ENCODE measurements around the gene TPPP2. TPM values are rescaled to one million over a fixed set of nuclear protein-coding genes. Genes with fewer than 3 reads are reported as not detected.

The TPPP2 gene
- total RNA-seq, 1 experiment from 2014 or later, result 0.35 TPM

GRCh38 chr14:20997564-20997963, 32.5 kb upstream of the TPPP2 start:
- peaks cover 18% of the 10 kb centered on the region for H3K4me1 Mint-ChIP-seq
- ChIA-PET CTCF (interaction anchor here (0.6 to 5.6 kb wide), 14 partner anchors 8 to 171 kb away, joined by 3 to 78 read pairs (median 5); partner anchors contain the start of gene ARHGEF40), POLR2A (interaction anchor here (0.6 to 1.3 kb wide), 5 partner anchors 17 to 196 kb away, joined by 3 to 8 read pairs (median 4); no protein-coding TSS in a partner anchor)
- DNase-seq (ENCODE audit: low spot score) (no peak), ATAC-seq (no peak)
- no peaks in the 10 kb centered on the region; the same call in 1 of the 2 replicates for H3K27me3 Mint-ChIP-seq (ENCODE audit: low read depth)
- H3K4me3 Mint-ChIP-seq, result no peak overlapping the region
- no peaks in the 10 kb centered on the region for H3K9me3 Mint-ChIP-seq
- H3K36me3 Mint-ChIP-seq, result peaks cover 41% of the 10 kb centered on the region
- TF ChIP-seq TEAD4 (CRISPR knock-in tag; IDR thresholded peaks at IDR 0.05) (no peak), ELF4 (CRISPR knock-in tag; IDR thresholded peaks at IDR 0.05; ENCODE audit: low read depth) (no peak), OVOL2 (CRISPR knock-in tag; IDR thresholded peaks at IDR 0.05; ENCODE audit: borderline replicate concordance) (no peak), JAZF1 (CRISPR knock-in tag; IDR thresholded peaks at IDR 0.05) (no peak), ZNF396 (CRISPR knock-in tag; IDR thresholded peaks at IDR 0.05; ENCODE audit: borderline replicate concordance) (no peak), PRDM15 (CRISPR knock-in tag; IDR thresholded peaks at IDR 0.05) (no peak), PRRX2 (CRISPR knock-in tag; IDR thresholded peaks at IDR 0.05) (no peak), ZNF416 (CRISPR knock-in tag; IDR thresholded peaks at IDR 0.05) (no peak), NR2C2 (CRISPR knock-in tag; IDR thresholded peaks at IDR 0.05) (no peak), MAX (CRISPR knock-in tag; IDR thresholded peaks at IDR 0.05) (no peak), USF1 (CRISPR knock-in tag; IDR thresholded peaks at IDR 0.05) (no peak)
- TF ChIP-seq, protein P1, sequence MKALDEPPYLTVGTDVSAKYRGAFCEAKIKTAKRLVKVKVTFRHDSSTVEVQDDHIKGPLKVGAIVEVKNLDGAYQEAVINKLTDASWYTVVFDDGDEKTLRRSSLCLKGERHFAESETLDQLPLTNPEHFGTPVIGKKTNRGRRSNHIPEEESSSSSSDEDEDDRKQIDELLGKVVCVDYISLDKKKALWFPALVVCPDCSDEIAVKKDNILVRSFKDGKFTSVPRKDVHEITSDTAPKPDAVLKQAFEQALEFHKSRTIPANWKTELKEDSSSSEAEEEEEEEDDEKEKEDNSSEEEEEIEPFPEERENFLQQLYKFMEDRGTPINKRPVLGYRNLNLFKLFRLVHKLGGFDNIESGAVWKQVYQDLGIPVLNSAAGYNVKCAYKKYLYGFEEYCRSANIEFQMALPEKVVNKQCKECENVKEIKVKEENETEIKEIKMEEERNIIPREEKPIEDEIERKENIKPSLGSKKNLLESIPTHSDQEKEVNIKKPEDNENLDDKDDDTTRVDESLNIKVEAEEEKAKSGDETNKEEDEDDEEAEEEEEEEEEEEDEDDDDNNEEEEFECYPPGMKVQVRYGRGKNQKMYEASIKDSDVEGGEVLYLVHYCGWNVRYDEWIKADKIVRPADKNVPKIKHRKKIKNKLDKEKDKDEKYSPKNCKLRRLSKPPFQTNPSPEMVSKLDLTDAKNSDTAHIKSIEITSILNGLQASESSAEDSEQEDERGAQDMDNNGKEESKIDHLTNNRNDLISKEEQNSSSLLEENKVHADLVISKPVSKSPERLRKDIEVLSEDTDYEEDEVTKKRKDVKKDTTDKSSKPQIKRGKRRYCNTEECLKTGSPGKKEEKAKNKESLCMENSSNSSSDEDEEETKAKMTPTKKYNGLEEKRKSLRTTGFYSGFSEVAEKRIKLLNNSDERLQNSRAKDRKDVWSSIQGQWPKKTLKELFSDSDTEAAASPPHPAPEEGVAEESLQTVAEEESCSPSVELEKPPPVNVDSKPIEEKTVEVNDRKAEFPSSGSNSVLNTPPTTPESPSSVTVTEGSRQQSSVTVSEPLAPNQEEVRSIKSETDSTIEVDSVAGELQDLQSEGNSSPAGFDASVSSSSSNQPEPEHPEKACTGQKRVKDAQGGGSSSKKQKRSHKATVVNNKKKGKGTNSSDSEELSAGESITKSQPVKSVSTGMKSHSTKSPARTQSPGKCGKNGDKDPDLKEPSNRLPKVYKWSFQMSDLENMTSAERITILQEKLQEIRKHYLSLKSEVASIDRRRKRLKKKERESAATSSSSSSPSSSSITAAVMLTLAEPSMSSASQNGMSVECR (CRISPR knock-in tag; IDR thresholded peaks at IDR 0.05; ENCODE audit: borderline replicate concordance), result no peak
- TF ChIP-seq, protein P2, sequence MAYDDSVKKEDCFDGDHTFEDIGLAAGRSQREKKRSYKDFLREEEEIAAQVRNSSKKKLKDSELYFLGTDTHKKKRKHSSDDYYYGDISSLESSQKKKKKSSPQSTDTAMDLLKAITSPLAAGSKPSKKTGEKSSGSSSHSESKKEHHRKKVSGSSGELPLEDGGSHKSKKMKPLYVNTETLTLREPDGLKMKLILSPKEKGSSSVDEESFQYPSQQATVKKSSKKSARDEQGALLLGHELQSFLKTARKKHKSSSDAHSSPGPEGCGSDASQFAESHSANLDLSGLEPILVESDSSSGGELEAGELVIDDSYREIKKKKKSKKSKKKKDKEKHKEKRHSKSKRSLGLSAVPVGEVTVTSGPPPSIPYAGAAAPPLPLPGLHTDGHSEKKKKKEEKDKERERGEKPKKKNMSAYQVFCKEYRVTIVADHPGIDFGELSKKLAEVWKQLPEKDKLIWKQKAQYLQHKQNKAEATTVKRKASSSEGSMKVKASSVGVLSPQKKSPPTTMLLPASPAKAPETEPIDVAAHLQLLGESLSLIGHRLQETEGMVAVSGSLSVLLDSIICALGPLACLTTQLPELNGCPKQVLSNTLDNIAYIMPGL (CRISPR knock-in tag; IDR thresholded peaks at IDR 0.05), result no peak
- peak overlapping the region; percentile 78 for H3K27ac Mint-ChIP-seq

DNA sequence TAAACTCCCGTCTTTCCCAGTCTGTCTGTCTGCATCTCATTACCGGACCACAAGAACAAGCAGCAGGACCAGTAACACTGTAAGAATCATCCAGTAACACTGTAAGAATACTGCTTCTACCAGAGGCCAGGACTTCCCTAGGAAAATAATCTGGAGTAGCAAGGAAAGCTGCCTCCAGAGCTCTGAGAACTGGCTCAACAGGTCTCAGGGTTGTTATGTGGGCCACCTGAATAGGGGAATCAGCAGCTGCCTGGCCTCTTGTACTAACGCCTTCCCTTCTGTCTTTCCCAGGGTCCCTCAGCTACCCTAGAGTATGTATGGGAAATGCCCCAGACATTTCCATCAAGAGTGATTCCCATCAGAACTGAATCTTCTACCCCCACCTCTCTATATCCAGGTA, 31.9 kb upstream of the TPPP2 start:
- POLR2A ChIA-PET, result interaction anchor here (1.0 to 1.3 kb wide), 3 partner anchors 16 to 96 kb away, joined by 3 to 4 read pairs (median 3); no protein-coding TSS in a partner anchor
- peaks cover 18% of the 10 kb centered on the region for H3K4me1 Mint-ChIP-seq
- no peak for TF ChIP-seq ZNF263 (CRISPR knock-in tag; IDR thresholded peaks at IDR 0.05; ENCODE audit: low read depth)
- TF ChIP-seq ELF4 (CRISPR knock-in tag; IDR thresholded peaks at IDR 0.05; ENCODE audit: low read depth), result no peak
- TF ChIP-seq, protein P3, sequence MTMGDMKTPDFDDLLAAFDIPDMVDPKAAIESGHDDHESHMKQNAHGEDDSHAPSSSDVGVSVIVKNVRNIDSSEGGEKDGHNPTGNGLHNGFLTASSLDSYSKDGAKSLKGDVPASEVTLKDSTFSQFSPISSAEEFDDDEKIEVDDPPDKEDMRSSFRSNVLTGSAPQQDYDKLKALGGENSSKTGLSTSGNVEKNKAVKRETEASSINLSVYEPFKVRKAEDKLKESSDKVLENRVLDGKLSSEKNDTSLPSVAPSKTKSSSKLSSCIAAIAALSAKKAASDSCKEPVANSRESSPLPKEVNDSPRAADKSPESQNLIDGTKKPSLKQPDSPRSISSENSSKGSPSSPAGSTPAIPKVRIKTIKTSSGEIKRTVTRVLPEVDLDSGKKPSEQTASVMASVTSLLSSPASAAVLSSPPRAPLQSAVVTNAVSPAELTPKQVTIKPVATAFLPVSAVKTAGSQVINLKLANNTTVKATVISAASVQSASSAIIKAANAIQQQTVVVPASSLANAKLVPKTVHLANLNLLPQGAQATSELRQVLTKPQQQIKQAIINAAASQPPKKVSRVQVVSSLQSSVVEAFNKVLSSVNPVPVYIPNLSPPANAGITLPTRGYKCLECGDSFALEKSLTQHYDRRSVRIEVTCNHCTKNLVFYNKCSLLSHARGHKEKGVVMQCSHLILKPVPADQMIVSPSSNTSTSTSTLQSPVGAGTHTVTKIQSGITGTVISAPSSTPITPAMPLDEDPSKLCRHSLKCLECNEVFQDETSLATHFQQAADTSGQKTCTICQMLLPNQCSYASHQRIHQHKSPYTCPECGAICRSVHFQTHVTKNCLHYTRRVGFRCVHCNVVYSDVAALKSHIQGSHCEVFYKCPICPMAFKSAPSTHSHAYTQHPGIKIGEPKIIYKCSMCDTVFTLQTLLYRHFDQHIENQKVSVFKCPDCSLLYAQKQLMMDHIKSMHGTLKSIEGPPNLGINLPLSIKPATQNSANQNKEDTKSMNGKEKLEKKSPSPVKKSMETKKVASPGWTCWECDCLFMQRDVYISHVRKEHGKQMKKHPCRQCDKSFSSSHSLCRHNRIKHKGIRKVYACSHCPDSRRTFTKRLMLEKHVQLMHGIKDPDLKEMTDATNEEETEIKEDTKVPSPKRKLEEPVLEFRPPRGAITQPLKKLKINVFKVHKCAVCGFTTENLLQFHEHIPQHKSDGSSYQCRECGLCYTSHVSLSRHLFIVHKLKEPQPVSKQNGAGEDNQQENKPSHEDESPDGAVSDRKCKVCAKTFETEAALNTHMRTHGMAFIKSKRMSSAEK (CRISPR knock-in tag; IDR thresholded peaks at IDR 0.05; ENCODE audit: borderline replicate concordance), result no peak
- no peak for TF ChIP-seq ZBTB43 (CRISPR knock-in tag; IDR thresholded peaks at IDR 0.05)
- no peak for TF ChIP-seq ZNF671 (CRISPR knock-in tag; IDR thresholded peaks at IDR 0.05)

More for the DNA sequence above, 31.9 kb upstream of the TPPP2 start:
- ATAC-seq, result peak; percentile 34
- peak overlapping the region; percentile 25 for H3K27ac Mint-ChIP-seq
- peaks cover 36% of the 10 kb centered on the region for H3K36me3 Mint-ChIP-seq
- DNase-seq (ENCODE audit: low spot score), result no peak
- H3K4me3 Mint-ChIP-seq, result no peak overlapping the region; the same call in 1 of the 2 replicates
- H3K27me3 Mint-ChIP-seq (ENCODE audit: low read depth), result no peaks in the 10 kb centered on the region; the same call in 1 of the 2 replicates
- CTCF ChIA-PET, result interaction anchor here (1.0 to 5.6 kb wide), 12 partner anchors 16 to 172 kb away, joined by 3 to 78 read pairs (median 7); partner anchors contain the start of gene ARHGEF40
- no peaks in the 10 kb centered on the region for H3K9me3 Mint-ChIP-seq
